Osteoblast (primary cell): Measurements from ENCODE around the gene SSU72. TPM values are rescaled to one million over a fixed set of nuclear protein-coding genes. Genes with fewer than 3 reads are reported as not detected.
A peak's percentile ranks its signal among the peaks of the same experiment; 100 is the strongest.

Source experiments
- DNase-seq: peaks from one replicate; pipeline ENCODE4 v3.0.0; 2011; ENCODE audit warnings: low spot score, mixed read lengths; ENCODE audit not compliant: insufficient read length; ENCODE audit errors: missing footprints
- H2AFZ ChIP-seq: 2 replicates; pipeline ENCODE4 v1.6.0; 2011; ENCODE audit warnings: mild to moderate bottlenecking, low read length
- H3K27ac ChIP-seq: 2 replicates; pipeline ENCODE4 v1.5.1; 2011; ENCODE audit warnings: mild to moderate bottlenecking, low read depth, low read length, moderate library complexity
- H3K27me3 ChIP-seq: 2 replicates; pipeline ENCODE4 v1.6.0; 2012; ENCODE audit warnings: mild to moderate bottlenecking, control low read depth, inconsistent platforms, low read length, moderate library complexity; ENCODE audit not compliant: insufficient read depth
- H3K36me3 ChIP-seq: 2 replicates; pipeline ENCODE4 v1.5.1; 2011; ENCODE audit warnings: mild to moderate bottlenecking, low read length, control low read depth, moderate library complexity; ENCODE audit not compliant: insufficient read depth
- H3K4me1 ChIP-seq: 2 replicates; pipeline ENCODE4 v1.5.1; 2011; ENCODE audit warnings: mild to moderate bottlenecking, low read length, control low read depth, moderate library complexity; ENCODE audit not compliant: insufficient read depth
- H3K4me2 ChIP-seq: 2 replicates; pipeline ENCODE4 v1.6.0; 2011; ENCODE audit warnings: mild to moderate bottlenecking, low read length; ENCODE audit not compliant: insufficient read depth
- H3K4me3 ChIP-seq: fragments of 200-600 bp; sonication (generic); 3 replicates; pipeline ENCODE4 v1.5.1; 2012; ENCODE audit warnings: mild to moderate bottlenecking, low read length, inconsistent platforms; ENCODE audit not compliant: insufficient read depth
- H3K79me2 ChIP-seq: 2 replicates; pipeline ENCODE4 v1.6.0; 2012; ENCODE audit warnings: mild to moderate bottlenecking, low read length, control low read depth, inconsistent platforms; ENCODE audit not compliant: insufficient read depth
- H3K9me3 ChIP-seq: 2 replicates; pipeline ENCODE4 v1.5.1; 2011; ENCODE audit warnings: low read depth, low read length, control low read depth
- H4K20me1 ChIP-seq: 2 replicates; pipeline ENCODE4 v1.6.0; 2012; ENCODE audit warnings: mild to moderate bottlenecking, low read length, control low read depth; ENCODE audit not compliant: insufficient read depth
- total RNA-seq: library from RNA; depleted of rRNA; stranded (reverse); fragments of >200 nt; gene quantifications from 2 replicates; pipeline ENCODE4 v1.2.3, GENCODE V29; 2012
- TF ChIP-seq, protein P1 (sequence below): IDR thresholded peaks from 2 replicates; pipeline ENCODE4 v1.5.1; 2011; ENCODE audit warnings: mild to moderate bottlenecking, low read depth, low read length, moderate library complexity; ENCODE audit errors: extremely low read depth

The SSU72 gene
- total RNA-seq, 1 donor: 73.1 TPM

DNA sequence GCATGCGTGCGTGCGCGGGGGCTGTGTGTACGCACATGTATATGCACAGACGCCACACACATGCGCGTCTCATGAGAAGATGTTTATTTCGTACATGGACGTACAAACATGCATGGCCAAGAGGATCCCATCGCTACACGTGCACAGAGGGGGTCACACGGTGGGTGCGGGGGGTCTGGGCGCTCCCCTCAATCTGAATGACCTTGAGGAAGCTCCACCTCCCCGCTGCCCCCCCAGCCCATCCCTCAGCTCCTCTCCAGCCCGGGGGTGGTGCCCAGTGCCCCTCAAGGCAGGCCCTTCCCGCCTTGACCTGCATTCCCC is 35.7 kb downstream of the SSU72 start:
- Histone ChIP-seq H3K4me1 (no peaks in the 10 kb centered on the region), H3K9me3 (no peaks in the 10 kb centered on the region), H3K4me2 (peak overlapping the region; percentile 78), H3K27me3 (no peaks in the 10 kb centered on the region), H3K79me2 (peaks cover 21% of the 10 kb centered on the region), H3K4me3 (peak overlapping the region; percentile 72), H3K27ac (no peak overlapping the region), H4K20me1 (peaks cover 16% of the 10 kb centered on the region), H3K36me3 (peaks cover 21% of the 10 kb centered on the region), H2AFZ (no peak overlapping the region)
- no peak for DNase-seq
- TF ChIP-seq, protein P1, sequence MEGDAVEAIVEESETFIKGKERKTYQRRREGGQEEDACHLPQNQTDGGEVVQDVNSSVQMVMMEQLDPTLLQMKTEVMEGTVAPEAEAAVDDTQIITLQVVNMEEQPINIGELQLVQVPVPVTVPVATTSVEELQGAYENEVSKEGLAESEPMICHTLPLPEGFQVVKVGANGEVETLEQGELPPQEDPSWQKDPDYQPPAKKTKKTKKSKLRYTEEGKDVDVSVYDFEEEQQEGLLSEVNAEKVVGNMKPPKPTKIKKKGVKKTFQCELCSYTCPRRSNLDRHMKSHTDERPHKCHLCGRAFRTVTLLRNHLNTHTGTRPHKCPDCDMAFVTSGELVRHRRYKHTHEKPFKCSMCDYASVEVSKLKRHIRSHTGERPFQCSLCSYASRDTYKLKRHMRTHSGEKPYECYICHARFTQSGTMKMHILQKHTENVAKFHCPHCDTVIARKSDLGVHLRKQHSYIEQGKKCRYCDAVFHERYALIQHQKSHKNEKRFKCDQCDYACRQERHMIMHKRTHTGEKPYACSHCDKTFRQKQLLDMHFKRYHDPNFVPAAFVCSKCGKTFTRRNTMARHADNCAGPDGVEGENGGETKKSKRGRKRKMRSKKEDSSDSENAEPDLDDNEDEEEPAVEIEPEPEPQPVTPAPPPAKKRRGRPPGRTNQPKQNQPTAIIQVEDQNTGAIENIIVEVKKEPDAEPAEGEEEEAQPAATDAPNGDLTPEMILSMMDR: no peak

DNA sequence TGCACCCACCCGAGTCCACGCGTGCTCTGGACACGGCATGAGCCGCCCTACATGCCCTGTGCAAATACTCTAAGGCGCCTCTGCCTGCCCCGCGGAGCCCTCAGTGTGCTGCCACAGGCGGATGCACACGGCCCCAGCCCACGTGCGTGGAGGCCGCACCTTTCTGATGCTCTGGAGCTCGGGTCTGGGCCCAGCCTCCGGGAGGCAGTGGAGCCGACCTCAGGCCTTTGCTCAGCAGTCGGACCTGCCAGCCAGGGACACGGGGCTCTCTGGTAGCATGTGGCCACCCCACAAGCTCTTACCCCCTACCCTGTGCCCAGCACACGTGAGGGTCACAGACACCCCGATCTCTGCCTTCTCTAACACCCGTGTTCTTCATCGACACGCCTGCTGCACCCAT is 36.3 kb downstream of the SSU72 start:
- peaks cover 16% of the 10 kb centered on the region for H4K20me1 ChIP-seq
- H2AFZ ChIP-seq: no peak overlapping the region
- peaks cover 21% of the 10 kb centered on the region for H3K79me2 ChIP-seq
- TF ChIP-seq, protein P1: no peak
- H3K27ac ChIP-seq: no peak overlapping the region
- H3K27me3 ChIP-seq: no peaks in the 10 kb centered on the region
- H3K4me3 ChIP-seq: no peak overlapping the region
- peak; percentile 74 for DNase-seq
- peak overlapping the region; percentile 78 for H3K4me2 ChIP-seq
- no peaks in the 10 kb centered on the region for H3K4me1 ChIP-seq
- H3K36me3 ChIP-seq: peaks cover 21% of the 10 kb centered on the region
- no peaks in the 10 kb centered on the region for H3K9me3 ChIP-seq

DNA sequence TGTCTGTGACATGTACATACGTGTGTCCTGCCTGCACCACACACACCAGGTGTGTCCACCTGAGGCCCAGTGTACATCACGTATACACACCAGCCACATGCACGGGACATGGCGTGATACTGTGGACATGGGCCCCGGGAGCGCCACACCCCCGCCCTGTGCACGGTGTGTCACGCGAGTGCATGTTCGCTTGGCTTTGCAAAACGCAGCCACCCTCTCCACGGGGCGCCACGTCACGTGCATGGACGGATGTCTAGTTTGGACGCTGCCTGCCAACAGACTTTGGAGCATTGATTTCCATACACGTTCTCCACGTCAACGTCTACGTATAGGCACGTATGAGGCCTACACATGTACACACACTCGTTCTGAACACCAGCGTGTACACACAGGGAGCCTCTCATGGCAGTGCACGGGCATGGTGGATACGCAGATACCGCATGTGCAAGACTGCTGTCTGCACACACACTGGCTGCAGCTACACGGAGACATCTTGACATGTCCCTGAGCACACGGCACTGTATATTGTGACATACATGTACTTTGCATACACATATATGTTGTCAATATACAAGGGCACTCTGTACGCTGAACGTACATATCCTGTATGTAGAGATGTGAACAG is 36.9 kb downstream of the SSU72 start:
- H3K9me3 ChIP-seq: no peaks in the 10 kb centered on the region
- no peak overlapping the region for H3K4me3 ChIP-seq
- peak; percentile 93 for DNase-seq
- TF ChIP-seq, protein P1: no peak
- peaks cover 18% of the 10 kb centered on the region for H3K36me3 ChIP-seq
- H2AFZ ChIP-seq: no peak overlapping the region
- no peaks in the 10 kb centered on the region for H3K27me3 ChIP-seq
- no peaks in the 10 kb centered on the region for H3K4me1 ChIP-seq
- H3K79me2 ChIP-seq: peaks cover 21% of the 10 kb centered on the region
- H4K20me1 ChIP-seq: peaks cover 16% of the 10 kb centered on the region
- H3K4me2 ChIP-seq: no peak overlapping the region
- no peak overlapping the region for H3K27ac ChIP-seq

DNA sequence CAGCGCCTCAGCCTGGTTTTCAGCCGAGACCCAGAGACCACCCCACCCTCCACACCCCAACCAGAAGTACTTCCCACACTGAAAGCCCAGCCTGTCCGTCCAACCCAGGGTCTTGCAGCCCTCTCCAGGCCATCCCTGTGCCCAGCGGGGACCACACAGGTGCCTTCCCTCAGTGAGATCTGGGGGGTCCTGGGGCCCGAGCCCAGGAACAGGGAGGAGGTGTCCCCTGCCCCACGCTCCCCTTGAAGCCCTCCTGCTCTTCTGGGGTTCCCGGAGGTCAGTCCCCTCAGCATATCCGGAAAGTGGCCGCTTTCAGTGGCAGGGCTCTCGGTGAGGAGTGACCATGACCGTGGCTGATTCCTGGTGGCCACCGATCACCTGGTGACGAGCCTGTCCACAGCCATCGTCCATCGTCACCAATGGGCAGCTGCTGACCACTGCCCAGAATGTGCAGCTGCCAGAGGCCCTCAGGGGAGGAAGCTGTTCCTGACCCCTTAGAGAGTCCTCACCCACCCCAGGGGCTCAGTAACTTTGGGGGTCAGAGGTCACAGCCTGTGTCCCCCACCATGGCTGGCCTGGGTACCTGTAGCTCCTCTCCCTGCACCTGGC is 37.6 kb downstream of the SSU72 start:
- no peak overlapping the region for H3K4me2 ChIP-seq
- peaks cover 19% of the 10 kb centered on the region for H3K36me3 ChIP-seq
- no peak overlapping the region for H2AFZ ChIP-seq
- no peaks in the 10 kb centered on the region for H3K27me3 ChIP-seq
- TF ChIP-seq, protein P1: no peak
- no peaks in the 10 kb centered on the region for H3K4me1 ChIP-seq
- H3K27ac ChIP-seq: no peak overlapping the region
- peak; percentile 85 for DNase-seq
- H3K4me3 ChIP-seq: no peak overlapping the region
- peaks cover 16% of the 10 kb centered on the region for H4K20me1 ChIP-seq
- H3K79me2 ChIP-seq: peaks cover 21% of the 10 kb centered on the region
- H3K9me3 ChIP-seq: no peaks in the 10 kb centered on the region
